T47D (cell line): ENCODE data around the gene RAB8B.
"Not testable (repeated sequence)": the region's sequence is repeated elsewhere in the genome, so short reads cannot be mapped to it uniquely, and the experiment has no call there.

Source experiments
- DNase-seq, 2 experiments: peaks; one replicate each; pipeline versions ENCODE4 v3.0.0 to v3.0.0-alpha.2; 2011 to 2012; ENCODE audit warnings: low read depth in 1 of 2, low spot score in 1 of 2
- JUND ChIP-seq: IDR thresholded peaks from 2 replicates; pipeline ENCODE4 v1.6.1; 2012; ENCODE audit warnings: low read depth
- in situ Hi-C: cut with HindIII; loops from 2 replicates; pipeline ENCODE4 v1.10.0; 2016; ENCODE audit warnings: low sequenced_read_pairs, low pct_unique_long_range_greater_than_20kb

The RAB8B gene

GRCh38 chr15:63200464-63201249, 11.3 kb downstream of the RAB8B start:
- in situ Hi-C loops: no loop called here

GRCh38 chr15:63202861-63203260, 13.5 kb downstream of the RAB8B start:
- no peak for TF ChIP-seq JUND
- in situ Hi-C loops: no loop called here
- no peak for DNase-seq

More at GRCh38 chr15:63200464-63201249, 11.3 kb downstream of the RAB8B start:
- DNase-seq: no peak
- TF ChIP-seq JUND: no peak

- TF ChIP-seq JUND: no peak
- no peak for DNase-seq
- in situ Hi-C loops: no loop called here
These were observed 14.2 kb downstream of the RAB8B start for GRCh38 chr15:63203451-63204090.

- DNase-seq: no peak
- in situ Hi-C loops: no loop called here
- TF ChIP-seq JUND: no peak
These were observed 16.7 kb downstream of the RAB8B start for GRCh38 chr15:63206079-63206478.

GRCh38 chr15:63208824-63209223, 19.4 kb downstream of the RAB8B start:
- DNase-seq, in situ Hi-C loops: not testable (repeated sequence)

- no peak for TF ChIP-seq JUND
- in situ Hi-C loops: no loop called here
- no peak for DNase-seq
These were observed 21.0 kb downstream of the RAB8B start for GRCh38 chr15:63210151-63211091.

- no peak for TF ChIP-seq JUND
- no peak for DNase-seq
- in situ Hi-C loops: no loop called here
These were observed 21.7 kb downstream of the RAB8B start for GRCh38 chr15:63211092-63211490.

- no peak for DNase-seq
- TF ChIP-seq JUND: no peak
- in situ Hi-C loops: no loop called here
These were observed 22.1 kb downstream of the RAB8B start for GRCh38 chr15:63211549-63211948.

- in situ Hi-C loops: no loop called here
- no peak for DNase-seq
- no peak for TF ChIP-seq JUND
These were observed 22.9 kb downstream of the RAB8B start for GRCh38 chr15:63212050-63213004.

- in situ Hi-C loops: no loop called here
- TF ChIP-seq JUND: no peak
- DNase-seq: no peak
These were observed 28.8 kb downstream of the RAB8B start for GRCh38 chr15:63218100-63218808.

- in situ Hi-C loops: no loop called here
- no peak for TF ChIP-seq JUND
- DNase-seq: no peak
These were observed 29.8 kb downstream of the RAB8B start for GRCh38 chr15:63219196-63219710.
